ENCODE data around the gene CLRN1. TPM values are rescaled to one million over a fixed set of nuclear protein-coding genes. Genes with fewer than 3 reads are reported as not detected.

Gene CLRN1
- total and polyA plus RNA-seq, 2 experiments from 2014 or later: 0.45 to 0.69 TPM

GRCh38 chr3:150995510-150995909, 23.0 kb upstream of the CLRN1 start:
- no peak for ATAC-seq
- H3K36me3 Mint-ChIP-seq (ENCODE audit: low read depth): 0 out of 3 replicates have a peak, but pooled peaks cover 4% of the 10 kb centered on the region

More at GRCh38 chr3:150995510-150995909, 23.0 kb upstream of the CLRN1 start:
- no peak for TF ChIP-seq NANOG (IDR thresholded peaks at IDR 0.05; ENCODE audit: borderline replicate concordance)
- no peak for TF ChIP-seq POLR2AphosphoS5 (IDR thresholded peaks at IDR 0.05; ENCODE audit: low read depth)
- TF ChIP-seq CTCF (conservative IDR thresholded peaks at IDR 0.05; ENCODE audit: low read depth in 2 of 2): no peak
- no peak for TF ChIP-seq STAT1 (IDR thresholded peaks at IDR 0.05; ENCODE audit: unreplicated experiment)
- no peak for TF ChIP-seq CREB1 (CRISPR knock-in tag; IDR thresholded peaks at IDR 0.05; ENCODE audit: low read depth)
- no peak for TF ChIP-seq ZNF331 (CRISPR knock-in tag; IDR thresholded peaks at IDR 0.05; ENCODE audit: low read depth)
- no peak for TF ChIP-seq JUNB (IDR thresholded peaks at IDR 0.05; ENCODE audit: unreplicated experiment)
- no peak for TF ChIP-seq ZNF114 (CRISPR knock-in tag; IDR thresholded peaks at IDR 0.05)
- no peak for TF ChIP-seq ZNF462 (CRISPR knock-in tag; IDR thresholded peaks at IDR 0.05)
- TF ChIP-seq EZH2phosphoT487 (IDR thresholded peaks at IDR 0.05; ENCODE audit: unreplicated experiment): no peak
- no peak for TF ChIP-seq REST (IDR thresholded peaks at IDR 0.05; ENCODE audit: unreplicated experiment)
- no peak for TF ChIP-seq EZH2 (IDR thresholded peaks at IDR 0.05; ENCODE audit: low read depth, unreplicated experiment)
- Histone ChIP-seq H3K4me3 (no peak overlapping the region), H3K79me2 (replicated peaks; ENCODE audit: insufficient read depth) (no peaks in the 10 kb centered on the region), H4K20me1 (replicated peaks; ENCODE audit: insufficient read depth) (no peaks in the 10 kb centered on the region), H3K27ac (ENCODE audit: low read depth) (no peak overlapping the region), H2AFZ (no peak overlapping the region), H3K36me3 (ENCODE audit: insufficient read depth) (no peaks in the 10 kb centered on the region), H3K27me3 (ENCODE audit: insufficient read depth) (no peaks in the 10 kb centered on the region), H3F3A (replicated peaks; ENCODE audit: low read depth) (no peaks in the 10 kb centered on the region), H3K4me2 (no peak overlapping the region), H3K9me2 (ENCODE audit: insufficient read depth) (no peaks in the 10 kb centered on the region), H3K4me1 (ENCODE audit: insufficient read depth) (peaks cover 13% of the 10 kb centered on the region; the same call in 1 of the 2 replicates)
- no peak for DNase-seq (ENCODE audit: low spot score)
- H3K9me3 Mint-ChIP-seq: peaks cover 9% of the 10 kb centered on the region; the same call in 2 of the 3 replicates
- no peaks in the 10 kb centered on the region for H3K27me3 Mint-ChIP-seq (ENCODE audit: insufficient read depth, low read depth, poor library complexity)
- peaks cover 10% of the 10 kb centered on the region for H3K4me1 Mint-ChIP-seq
- no peak overlapping the region for H3K4me3 Mint-ChIP-seq
- no peak overlapping the region for H3K27ac Mint-ChIP-seq
